HepG2 (cell line): ENCODE results near the gene INHBB. TPM values are rescaled to one million over a fixed set of nuclear protein-coding genes. Genes with fewer than 3 reads are reported as not detected.

ENCODE experiments used
- EEA1 ChIP-seq: sonication (generic); formaldehyde crosslinking; IDR thresholded peaks from 2 replicates; pipeline ENCODE4 v1.5.1; 2020; ENCODE audit warnings: mild to moderate bottlenecking, missing genetic modification reagents, borderline replicate concordance
- FOXK1 ChIP-seq: sonication (generic); formaldehyde crosslinking; IDR thresholded peaks from 2 replicates; pipeline ENCODE4 v1.4.0; 2020; ENCODE audit warnings: low read depth, missing genetic modification reagents, borderline replicate concordance
- FOXM1 ChIP-seq: sonication (generic); formaldehyde crosslinking; IDR thresholded peaks from 2 replicates; pipeline ENCODE4 v1.5.0; 2020; ENCODE audit warnings: missing genetic modification reagents
- KDM5B ChIP-seq: sonication (generic); formaldehyde crosslinking; IDR thresholded peaks from 2 replicates; pipeline ENCODE4 v1.4.0; 2020; ENCODE audit warnings: missing genetic modification reagents, mild to moderate bottlenecking, borderline replicate concordance
- NR2F6 ChIP-seq, 2 experiments: IDR thresholded peaks; 2 replicates each; pipeline ENCODE4 v1.6.1; 2016; ENCODE audit warnings: antibody characterized with exemption in 1 of 2, mild to moderate bottlenecking in 1 of 2
- SPEN ChIP-seq: sonication (generic); formaldehyde crosslinking; IDR thresholded peaks from 2 replicates; pipeline ENCODE4 v1.5.1; 2020; ENCODE audit warnings: low read depth, mild to moderate bottlenecking, missing genetic modification reagents
- TBX2 ChIP-seq: sonication (generic); formaldehyde crosslinking; IDR thresholded peaks from 2 replicates; pipeline ENCODE4 v1.5.0; 2020; ENCODE audit warnings: missing genetic modification reagents, mild to moderate bottlenecking, borderline replicate concordance
- ZNF44 ChIP-seq: sonication (generic); formaldehyde crosslinking; IDR thresholded peaks from 2 replicates; pipeline ENCODE4 v1.5.1; 2020; ENCODE audit warnings: mild to moderate bottlenecking, missing genetic modification reagents
- ZNF468 ChIP-seq: sonication (generic); formaldehyde crosslinking; IDR thresholded peaks from 2 replicates; pipeline ENCODE4 v1.8.0; 2022; ENCODE audit warnings: mild to moderate bottlenecking, moderate library complexity, missing genetic modification reagents
- ZNF619 ChIP-seq: sonication (generic); formaldehyde crosslinking; IDR thresholded peaks from 2 replicates; pipeline ENCODE4 v1.4.0; 2020; ENCODE audit warnings: mild to moderate bottlenecking, missing genetic modification reagents
- ZSCAN20 ChIP-seq: sonication (generic); formaldehyde crosslinking; IDR thresholded peaks from 2 replicates; pipeline ENCODE4 v1.4.0; 2020; ENCODE audit warnings: missing genetic modification reagents, mild to moderate bottlenecking, borderline replicate concordance
- polyA plus RNA-seq, 8 experiments: library from polyadenylated mRNA; depleted of rRNA in 3 of 8; stranded (reverse) in 7 of 8; unstranded in 1 of 8; fragments of >200 nt; fragmentation: Illumina TruSeq in 4 of 8; extraction: Trizol in 4 of 8; gene quantifications; 2 replicates each; pipeline versions ENCODE4 v1.2.1 to v1.2.3, GENCODE V29; 2011 to 2016; ENCODE audit warnings: low read depth in 4 of 8, missing spikeins in 1 of 8, mixed read lengths in 1 of 8; ENCODE audit not compliant: insufficient read depth in 1 of 8
- total RNA-seq, 5 experiments: library from RNA; depleted of rRNA; stranded (reverse); fragments of >200 nt; fragmentation: Illumina TruSeq; extraction: Trizol; gene quantifications; 2 replicates each; pipeline ENCODE4 v1.2.3, GENCODE V29; 2016; ENCODE audit warnings: low read depth in 1 of 5
- TF ChIP-seq, protein P1 (sequence below), 2 experiments: sonication (generic) in 1 of 2; formaldehyde crosslinking in 1 of 2; IDR thresholded peaks; 2 replicates each; pipeline versions ENCODE4 v1.4.0 to v1.6.1; 2016 to 2020; ENCODE audit warnings: borderline replicate concordance in 1 of 2, low read depth in 1 of 2, mild to moderate bottlenecking in 1 of 2, missing genetic modification reagents in 1 of 2
- TF ChIP-seq, protein P2 (sequence below): sonication (generic); formaldehyde crosslinking; IDR thresholded peaks from 2 replicates; pipeline ENCODE4 v1.5.0; 2020; ENCODE audit warnings: mild to moderate bottlenecking, missing genetic modification reagents
- TF ChIP-seq, protein P3 (sequence below): sonication (generic); formaldehyde crosslinking; IDR thresholded peaks from 2 replicates; pipeline ENCODE4; 2020; ENCODE audit warnings: missing genetic modification reagents, mild to moderate bottlenecking, borderline replicate concordance

Gene INHBB
- total and polyA plus RNA-seq, 2 of the 13 experiments (the other 11 are each of a cell fraction or from before 2014, with no cell fraction given) = 0.20 to 1.7 TPM

DNA sequence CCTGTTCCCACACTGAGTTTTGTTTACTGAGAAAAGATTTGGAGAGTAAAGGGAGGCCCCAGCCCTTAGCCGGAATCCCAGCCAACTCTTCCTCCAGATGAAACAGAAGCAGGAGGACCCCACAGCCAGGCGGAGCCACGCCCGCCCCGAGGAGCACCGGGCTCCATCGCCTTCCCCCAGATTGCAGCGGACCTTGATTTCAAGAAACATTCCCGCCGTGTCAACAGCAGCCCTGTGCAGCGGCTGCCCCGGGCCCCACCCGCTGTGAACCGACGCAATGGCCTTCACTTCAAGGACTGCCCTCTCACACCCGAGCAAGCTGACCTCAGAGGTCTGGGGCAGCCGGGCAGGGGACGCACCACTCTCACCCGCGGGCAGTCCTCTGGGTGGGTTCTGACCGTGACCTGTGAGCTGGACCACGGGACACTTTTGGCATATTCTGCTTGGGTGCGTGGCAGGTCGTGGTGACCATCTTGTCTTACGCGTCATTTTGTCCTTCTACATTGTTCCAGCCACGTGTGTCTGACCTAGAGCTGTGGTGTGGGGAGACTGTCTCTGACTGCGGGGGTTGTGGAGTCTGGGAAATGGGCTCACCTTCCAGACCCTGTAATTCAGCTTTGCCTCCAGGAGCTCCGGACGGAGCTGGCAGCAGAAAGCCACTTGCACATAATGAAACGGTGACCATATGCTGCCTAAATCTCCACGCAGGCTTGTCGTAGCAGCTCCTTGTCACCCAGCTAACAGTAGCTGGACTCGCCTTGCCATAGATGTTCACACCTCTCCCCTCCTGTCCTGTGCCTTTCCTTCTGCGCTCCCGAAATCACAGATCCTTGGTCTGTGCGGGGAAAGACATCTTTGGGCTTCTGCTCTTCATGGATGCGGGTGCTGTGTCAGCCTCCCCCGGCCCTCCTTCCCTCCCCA, 32.0 kb upstream of the INHBB start (continued):
- TF ChIP-seq, protein P1, sequence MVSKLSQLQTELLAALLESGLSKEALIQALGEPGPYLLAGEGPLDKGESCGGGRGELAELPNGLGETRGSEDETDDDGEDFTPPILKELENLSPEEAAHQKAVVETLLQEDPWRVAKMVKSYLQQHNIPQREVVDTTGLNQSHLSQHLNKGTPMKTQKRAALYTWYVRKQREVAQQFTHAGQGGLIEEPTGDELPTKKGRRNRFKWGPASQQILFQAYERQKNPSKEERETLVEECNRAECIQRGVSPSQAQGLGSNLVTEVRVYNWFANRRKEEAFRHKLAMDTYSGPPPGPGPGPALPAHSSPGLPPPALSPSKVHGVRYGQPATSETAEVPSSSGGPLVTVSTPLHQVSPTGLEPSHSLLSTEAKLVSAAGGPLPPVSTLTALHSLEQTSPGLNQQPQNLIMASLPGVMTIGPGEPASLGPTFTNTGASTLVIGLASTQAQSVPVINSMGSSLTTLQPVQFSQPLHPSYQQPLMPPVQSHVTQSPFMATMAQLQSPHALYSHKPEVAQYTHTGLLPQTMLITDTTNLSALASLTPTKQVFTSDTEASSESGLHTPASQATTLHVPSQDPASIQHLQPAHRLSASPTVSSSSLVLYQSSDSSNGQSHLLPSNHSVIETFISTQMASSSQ (IDR thresholded peaks at IDR 0.05; ENCODE audit: low read depth) = no peak
- TF ChIP-seq, protein P1 (CRISPR knock-in tag; IDR thresholded peaks at IDR 0.05; ENCODE audit: borderline replicate concordance) = 0 out of 2 replicates have a peak, but pooled peaks have one; percentile 13
- TF ChIP-seq EEA1 (CRISPR knock-in tag) = 0 out of 2 replicates have a peak, but pooled peaks have one; percentile 14
- TF ChIP-seq NR2F6 (IDR thresholded peaks at IDR 0.05) = peak; percentile 52
- TF ChIP-seq NR2F6 (CRISPR knock-in tag; IDR thresholded peaks at IDR 0.05) = peak; percentile 68; the same call in 1 of the 2 replicates
- no peak; the same call in 1 of the 2 replicates for TF ChIP-seq KDM5B (CRISPR knock-in tag)
- TF ChIP-seq SPEN = peak; percentile 50
- TF ChIP-seq ZNF44 = no peak
- TF ChIP-seq TBX2 = peak; percentile 18; the same call in 1 of the 2 replicates
- 0 out of 2 replicates have a peak, but pooled peaks have one; percentile 33 for TF ChIP-seq FOXK1 (CRISPR knock-in tag)
- no peak for TF ChIP-seq FOXM1
- TF ChIP-seq ZNF619 (CRISPR knock-in tag) = peak; percentile 41; the same call in 1 of the 2 replicates
- TF ChIP-seq, protein P2, sequence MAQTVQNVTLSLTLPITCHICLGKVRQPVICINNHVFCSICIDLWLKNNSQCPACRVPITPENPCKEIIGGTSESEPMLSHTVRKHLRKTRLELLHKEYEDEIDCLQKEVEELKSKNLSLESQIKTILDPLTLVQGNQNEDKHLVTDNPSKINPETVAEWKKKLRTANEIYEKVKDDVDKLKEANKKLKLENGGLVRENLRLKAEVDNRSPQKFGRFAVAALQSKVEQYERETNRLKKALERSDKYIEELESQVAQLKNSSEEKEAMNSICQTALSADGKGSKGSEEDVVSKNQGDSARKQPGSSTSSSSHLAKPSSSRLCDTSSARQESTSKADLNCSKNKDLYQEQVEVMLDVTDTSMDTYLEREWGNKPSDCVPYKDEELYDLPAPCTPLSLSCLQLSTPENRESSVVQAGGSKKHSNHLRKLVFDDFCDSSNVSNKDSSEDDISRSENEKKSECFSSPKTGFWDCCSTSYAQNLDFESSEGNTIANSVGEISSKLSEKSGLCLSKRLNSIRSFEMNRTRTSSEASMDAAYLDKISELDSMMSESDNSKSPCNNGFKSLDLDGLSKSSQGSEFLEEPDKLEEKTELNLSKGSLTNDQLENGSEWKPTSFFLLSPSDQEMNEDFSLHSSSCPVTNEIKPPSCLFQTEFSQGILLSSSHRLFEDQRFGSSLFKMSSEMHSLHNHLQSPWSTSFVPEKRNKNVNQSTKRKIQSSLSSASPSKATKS (CRISPR knock-in tag) = no peak
- TF ChIP-seq ZNF468 (CRISPR knock-in tag) = no peak
- TF ChIP-seq, protein P3, sequence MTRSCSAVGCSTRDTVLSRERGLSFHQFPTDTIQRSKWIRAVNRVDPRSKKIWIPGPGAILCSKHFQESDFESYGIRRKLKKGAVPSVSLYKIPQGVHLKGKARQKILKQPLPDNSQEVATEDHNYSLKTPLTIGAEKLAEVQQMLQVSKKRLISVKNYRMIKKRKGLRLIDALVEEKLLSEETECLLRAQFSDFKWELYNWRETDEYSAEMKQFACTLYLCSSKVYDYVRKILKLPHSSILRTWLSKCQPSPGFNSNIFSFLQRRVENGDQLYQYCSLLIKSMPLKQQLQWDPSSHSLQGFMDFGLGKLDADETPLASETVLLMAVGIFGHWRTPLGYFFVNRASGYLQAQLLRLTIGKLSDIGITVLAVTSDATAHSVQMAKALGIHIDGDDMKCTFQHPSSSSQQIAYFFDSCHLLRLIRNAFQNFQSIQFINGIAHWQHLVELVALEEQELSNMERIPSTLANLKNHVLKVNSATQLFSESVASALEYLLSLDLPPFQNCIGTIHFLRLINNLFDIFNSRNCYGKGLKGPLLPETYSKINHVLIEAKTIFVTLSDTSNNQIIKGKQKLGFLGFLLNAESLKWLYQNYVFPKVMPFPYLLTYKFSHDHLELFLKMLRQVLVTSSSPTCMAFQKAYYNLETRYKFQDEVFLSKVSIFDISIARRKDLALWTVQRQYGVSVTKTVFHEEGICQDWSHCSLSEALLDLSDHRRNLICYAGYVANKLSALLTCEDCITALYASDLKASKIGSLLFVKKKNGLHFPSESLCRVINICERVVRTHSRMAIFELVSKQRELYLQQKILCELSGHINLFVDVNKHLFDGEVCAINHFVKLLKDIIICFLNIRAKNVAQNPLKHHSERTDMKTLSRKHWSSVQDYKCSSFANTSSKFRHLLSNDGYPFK (CRISPR knock-in tag) = 0 out of 2 replicates have a peak, but pooled peaks have one; percentile 14
- TF ChIP-seq ZSCAN20 (CRISPR knock-in tag) = no peak
